HG03521 (cell line): ENCODE results near the gene PDE1C.
A peak's percentile ranks its signal among the peaks of the same experiment; 100 is the strongest.

Source experiments
- ATAC-seq: cut with Tn5 transposase; IDR thresholded peaks from one replicate; pipeline ENCODE4 v1.9.1; 2021; ENCODE audit warnings: mild to moderate bottlenecking, moderate library complexity; ENCODE audit not compliant: unreplicated experiment

The PDE1C gene

DNA sequence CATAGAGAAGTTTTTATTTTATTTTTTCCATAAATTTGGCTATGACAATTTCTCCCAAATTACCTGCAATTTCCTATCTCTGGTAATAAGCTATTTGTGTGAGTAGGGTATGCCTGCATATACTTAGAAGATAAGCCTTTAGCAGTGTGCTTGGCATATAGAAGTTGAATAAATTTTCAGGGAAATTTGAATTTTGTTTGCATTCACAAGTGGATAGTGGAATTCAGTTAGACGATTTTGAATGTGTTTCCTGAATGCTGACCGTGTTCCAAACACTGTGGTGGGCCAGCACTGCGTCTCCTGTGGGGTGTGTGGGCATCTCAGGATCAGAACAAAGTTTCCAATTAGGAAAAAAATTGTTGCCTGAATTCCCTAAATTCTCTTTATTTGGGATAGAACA lies 283.9 kb downstream of the PDE1C start:
- no peak for ATAC-seq

DNA sequence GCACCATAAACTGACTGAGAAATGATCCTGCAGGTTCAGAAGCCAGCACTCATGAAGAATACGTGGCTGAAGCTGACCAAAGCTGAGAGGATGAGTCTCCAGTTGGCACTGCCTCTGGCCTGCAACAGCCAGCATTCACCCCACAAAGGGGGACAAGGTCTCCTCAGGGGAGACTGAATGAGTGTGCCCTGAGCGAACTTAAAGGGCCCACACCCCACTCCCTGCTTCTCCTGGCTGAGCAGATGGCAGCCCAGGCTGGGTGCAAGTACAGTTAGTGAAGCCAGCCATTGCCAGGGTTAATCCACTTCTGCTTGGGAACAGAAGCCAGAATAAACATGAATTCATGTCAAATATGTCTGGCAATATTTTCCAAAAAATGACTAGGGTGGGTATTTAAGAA lies 285.1 kb downstream of the PDE1C start:
- no peak for ATAC-seq

DNA sequence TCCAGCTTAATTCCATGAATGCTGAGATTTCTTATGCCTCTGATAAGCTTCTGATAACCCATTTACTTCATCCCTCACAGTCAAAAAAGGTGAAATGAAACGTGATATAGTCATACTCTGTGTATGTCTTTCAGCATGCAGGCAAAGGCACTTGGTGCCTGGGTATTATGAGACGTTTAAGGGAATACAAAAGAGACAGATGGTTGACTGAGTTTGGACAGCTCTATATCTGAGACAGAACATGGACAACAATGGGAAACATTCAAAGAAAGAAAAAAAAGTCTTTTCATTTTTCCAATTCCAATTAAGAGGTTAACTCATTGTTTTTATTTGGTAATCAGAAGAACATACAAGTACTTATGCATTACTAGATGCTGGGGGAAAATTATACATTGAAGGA lies 287.0 kb downstream of the PDE1C start:
- ATAC-seq, result no peak

DNA sequence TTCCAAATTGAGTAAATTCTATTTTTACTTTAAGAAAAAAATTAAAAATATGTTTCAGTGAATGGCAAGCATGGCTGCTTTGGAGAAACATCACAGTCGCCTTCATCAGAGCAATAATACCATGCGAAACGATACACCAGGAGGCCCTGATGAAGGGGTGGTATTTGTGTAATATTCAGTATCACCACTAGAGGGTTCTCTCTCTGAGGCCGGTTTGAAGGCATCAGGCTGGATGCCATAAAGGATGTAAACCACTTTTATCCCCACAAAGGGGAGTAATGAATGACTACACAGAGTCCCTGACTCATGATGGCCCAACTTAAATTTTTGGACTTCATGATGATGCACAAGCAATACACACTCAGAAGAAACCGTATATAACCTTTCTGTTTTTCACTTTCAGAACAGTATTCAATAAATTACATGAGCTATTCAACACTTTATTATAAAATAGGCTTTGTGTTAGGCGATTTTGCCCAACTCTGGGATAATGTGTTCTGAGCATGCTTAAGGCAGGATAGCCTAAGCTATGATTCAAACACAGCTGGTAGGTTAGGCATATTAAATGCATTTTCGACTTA lies 287.7 kb downstream of the PDE1C start:
- ATAC-seq, result peak; percentile 73

DNA sequence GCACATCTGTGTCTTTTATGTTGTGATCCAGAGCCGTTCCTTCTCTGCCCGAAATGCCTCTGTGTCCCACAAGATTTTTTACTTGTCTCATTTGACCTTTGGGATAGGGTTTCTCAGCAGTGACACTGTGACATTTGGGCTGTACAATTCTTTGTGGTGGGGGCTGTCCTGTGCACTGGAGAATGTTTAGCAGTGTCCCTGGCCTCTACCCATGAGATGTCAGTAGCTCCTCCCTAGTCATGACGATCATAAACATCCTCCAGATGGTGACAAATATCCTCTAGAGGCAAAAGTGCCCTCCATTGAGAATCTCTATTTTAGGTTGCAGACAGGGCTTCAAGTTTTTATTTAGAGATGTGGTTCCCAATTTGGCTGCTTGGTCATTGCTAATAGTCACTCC lies 291.9 kb downstream of the PDE1C start:
- ATAC-seq, result no peak

DNA sequence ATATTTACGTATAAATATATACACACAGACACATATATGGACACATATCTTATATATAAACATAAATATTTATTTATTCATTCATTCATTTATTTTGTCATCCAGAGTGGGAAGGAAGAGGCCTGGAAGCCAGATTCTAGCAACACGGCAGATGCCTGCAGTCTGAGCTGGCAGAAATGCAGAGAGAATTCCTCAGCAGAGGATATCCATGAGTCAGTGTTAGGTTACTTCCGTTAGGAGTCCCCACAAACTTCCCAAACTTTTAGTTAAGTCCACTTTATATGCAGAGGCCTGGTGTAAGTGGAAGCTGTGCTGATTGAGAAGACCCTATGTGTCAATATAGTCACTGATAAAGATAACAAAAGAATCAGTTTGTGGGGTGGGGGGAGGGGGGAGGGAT lies 293.6 kb downstream of the PDE1C start:
- ATAC-seq, result no peak

DNA sequence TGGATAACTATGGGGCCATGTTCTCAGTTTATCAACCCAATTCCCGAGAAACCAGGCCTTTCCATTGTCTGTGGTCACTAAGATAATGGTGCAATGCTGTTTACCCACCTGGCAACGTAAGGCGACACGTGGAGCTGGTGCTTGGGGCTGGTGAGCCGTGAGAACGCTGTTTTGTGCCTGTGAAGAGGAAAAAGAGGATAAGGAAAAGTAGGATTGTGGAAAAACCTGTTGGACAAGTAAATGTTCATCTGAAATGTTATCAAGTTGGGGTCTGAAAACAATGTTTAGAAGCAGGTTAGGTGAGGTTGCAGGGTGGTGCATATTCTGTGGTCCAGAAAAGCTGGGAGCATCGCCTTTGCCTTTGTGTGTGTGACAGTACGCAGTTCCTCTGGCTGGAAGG lies 294.7 kb downstream of the PDE1C start:
- ATAC-seq, result no peak

DNA sequence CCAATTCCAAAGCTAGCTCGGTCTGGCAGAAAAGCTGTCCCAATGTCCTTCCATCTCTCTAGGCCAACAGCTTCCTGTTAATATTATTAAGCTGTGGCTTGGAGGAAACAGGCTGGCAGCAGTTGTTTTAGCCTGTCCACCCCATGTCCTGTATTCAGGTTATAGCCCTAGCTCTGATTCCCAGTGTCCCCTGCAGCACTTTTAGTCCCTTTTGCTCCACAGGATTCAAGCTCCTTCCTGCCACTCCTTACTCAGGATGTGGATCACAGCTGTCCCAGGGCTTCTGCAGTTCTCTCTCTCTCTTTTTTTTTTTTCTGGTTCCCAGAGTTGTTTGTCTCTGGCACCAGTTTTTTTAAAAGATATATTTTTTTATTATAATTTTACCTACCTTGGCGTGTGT lies 298.0 kb downstream of the PDE1C start:
- no peak for ATAC-seq

DNA sequence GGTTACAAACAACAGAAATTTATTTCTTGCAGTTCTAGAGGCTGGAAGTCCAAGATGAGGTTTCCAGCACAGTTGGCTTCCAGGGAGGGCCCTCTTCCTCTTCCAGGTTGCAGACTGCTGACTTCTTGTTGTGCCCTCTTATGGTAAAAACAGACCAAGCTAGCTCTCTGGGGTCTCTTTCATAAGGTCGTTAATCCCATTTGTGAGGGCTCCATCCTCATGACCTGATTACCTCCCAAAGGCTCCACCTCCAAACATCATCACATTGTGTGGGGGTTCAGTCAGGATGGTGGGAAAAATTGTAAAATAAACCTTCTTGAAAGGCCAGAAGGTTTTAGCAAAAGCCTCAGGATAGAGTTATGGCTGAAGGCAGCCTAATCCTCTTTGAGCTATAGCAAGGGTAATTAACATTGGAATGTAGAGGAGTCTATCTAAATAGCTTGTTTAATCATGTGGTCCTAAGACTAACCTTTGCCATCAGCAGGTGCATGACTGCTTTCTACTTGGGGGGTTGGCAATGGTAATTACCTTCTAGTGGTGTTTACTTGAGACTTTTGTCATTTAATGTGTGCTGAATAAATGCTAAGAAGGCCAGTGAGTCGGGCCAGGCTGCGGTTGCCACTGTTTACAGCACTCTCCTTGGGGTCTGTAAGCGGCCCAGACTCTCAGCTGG lies 302.4 kb downstream of the PDE1C start:
- ATAC-seq, result no peak

DNA sequence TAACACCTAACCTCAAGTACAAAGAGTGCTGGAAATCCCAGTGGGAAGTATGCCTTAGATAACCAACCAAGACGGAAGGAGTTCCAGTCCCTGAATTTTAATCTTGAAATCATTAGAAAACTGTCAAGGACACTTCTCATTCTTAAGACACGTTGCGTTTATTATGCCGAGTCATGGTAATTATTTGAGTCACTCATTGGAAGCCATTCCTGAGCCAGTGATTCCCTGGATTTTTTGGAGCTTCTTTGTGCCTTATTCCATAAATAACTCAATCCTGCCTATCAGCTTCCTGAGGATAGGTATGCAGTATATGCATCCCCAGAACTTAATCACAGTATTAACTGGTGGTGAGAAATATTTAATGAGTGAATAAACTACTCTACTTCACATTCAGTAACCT lies 305.7 kb downstream of the PDE1C start:
- no peak for ATAC-seq

DNA sequence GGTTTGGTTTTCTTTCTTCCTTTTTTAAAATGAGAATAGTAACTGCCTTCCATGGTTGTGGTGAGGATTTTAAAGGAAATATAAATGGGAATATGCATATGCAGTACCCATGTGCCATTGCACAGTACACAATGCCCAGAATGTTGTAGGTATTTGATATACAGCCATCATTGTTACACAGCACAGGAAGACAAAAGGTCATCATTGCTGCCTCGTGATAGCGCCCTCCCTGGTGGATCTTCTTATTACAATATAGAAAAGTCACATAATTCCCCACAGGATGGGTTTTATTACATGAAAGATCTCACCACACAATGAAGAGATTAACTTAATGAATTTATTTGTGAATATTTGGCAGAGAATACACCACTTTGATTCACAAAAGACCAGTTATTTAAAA lies 306.7 kb downstream of the PDE1C start:
- no peak for ATAC-seq

DNA sequence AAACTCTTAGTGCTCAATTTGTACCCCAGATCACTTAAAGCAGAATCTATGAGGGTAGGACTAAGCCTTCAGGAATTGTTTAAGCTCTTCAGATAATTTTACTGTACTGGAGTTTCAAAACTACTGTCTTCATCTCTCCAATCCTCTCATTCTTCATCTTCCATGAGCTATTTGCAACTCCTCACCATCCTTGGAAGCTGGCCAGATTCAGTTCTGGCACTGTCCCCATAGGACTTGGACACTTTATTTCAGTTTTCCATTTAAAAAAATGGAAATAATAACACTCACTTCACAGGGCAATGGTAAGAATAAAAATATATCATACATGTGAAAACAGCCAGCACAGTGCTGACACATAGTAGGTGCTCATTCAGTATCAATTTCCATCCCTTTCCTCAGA lies 308.6 kb downstream of the PDE1C start:
- ATAC-seq, result no peak

DNA sequence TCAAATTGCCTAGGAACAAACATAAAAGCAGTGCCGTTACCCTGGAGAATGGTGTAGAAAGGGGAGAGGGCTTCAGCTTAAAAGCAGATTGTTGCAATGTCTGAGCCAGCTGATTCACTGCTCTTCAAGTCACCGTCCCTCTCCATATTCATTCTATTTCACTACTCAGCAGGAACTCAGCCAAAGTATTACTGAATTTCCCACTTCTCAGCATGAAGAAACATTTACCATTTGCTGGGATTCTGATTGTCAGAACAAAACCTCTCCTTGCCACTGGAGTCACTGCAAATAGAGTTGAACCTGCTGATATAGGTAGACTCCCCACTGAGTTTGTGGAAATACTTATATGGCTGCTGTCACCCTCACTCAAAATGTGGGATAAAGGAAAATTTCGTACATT lies 311.5 kb downstream of the PDE1C start:
- no peak for ATAC-seq

DNA sequence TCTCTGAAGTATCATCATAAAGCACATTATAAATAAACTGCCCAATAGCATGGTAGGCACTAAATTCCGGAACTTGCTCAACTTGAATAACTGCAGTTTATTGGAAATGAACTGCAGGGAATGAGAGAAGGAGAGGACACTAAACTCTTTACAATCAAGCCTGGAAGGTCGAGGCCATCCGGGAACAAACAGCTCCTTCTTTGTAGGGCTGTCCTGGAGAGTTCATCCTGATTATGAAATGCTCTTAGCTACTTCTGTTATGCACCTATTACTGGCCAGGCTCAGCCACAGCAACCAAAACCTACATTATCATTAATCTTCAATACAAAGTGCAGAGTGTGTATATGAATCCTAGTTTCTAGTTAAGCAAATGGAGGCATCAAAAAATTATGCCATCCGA lies 318.5 kb downstream of the PDE1C start:
- no peak for ATAC-seq

DNA sequence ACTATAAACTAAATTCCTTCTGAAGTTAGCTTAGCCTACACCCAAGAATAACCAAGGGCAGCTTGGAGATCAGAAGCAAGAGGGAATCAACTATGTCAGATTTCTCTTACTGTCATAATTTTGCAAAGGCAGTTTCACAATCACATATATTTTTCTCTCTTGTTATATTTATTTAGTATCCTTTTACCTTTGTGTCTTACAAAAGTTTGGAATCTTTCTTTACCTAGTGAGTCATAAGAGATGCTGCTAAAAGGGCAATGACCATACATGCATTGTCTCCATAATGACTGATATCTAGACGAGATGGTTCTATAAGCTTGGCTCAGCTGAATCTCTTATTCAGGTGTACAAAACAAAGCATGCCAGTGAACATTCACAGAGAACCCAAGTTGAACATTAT lies 322.1 kb downstream of the PDE1C start:
- ATAC-seq, result no peak

DNA sequence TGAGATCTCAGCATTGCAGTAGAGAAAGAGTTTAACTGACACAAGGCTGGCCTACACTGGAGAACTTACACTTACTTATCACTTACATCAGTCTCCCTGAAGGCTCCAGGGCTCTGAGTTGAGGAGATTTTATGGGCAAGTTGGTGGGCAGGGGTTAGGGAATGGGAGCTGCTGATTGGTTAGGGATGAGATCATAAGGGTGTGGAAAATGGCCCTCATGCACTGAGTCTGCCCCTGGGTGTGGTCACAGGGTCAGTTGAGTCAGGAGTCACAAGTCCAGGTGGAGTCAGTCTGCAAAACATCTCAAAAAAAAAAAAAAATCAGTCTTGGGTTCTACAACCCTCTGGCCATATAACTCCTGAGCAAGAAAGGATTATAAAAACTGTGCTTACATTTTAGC lies 322.7 kb downstream of the PDE1C start:
- ATAC-seq, result no peak

DNA sequence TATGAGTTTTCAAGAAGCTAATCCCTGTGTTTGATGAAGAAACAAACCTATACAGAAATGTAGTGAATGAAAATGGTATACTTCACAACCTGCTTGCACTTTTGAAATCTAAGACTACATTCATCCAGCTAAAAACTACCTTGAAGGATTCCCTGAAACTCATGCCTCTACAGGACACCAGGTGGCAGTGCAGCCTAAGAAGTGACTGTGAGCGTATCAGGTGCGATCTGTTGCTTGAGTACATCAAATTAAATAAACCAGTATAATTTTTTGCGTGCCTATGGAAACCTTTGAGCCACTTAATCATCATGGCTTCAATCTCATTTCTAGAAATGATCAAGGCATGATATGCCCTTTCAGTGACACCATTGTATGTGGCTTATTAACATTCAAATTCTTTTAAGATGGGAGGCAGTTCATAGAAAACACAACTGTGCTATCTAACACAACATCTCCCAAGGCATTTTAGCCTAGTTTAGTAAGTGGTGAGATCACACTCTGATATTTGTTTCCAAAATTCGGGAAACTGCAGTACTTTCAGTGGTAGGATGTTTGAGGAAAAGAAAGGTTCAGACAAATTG lies 325.8 kb downstream of the PDE1C start:
- ATAC-seq, result peak; percentile 79

DNA sequence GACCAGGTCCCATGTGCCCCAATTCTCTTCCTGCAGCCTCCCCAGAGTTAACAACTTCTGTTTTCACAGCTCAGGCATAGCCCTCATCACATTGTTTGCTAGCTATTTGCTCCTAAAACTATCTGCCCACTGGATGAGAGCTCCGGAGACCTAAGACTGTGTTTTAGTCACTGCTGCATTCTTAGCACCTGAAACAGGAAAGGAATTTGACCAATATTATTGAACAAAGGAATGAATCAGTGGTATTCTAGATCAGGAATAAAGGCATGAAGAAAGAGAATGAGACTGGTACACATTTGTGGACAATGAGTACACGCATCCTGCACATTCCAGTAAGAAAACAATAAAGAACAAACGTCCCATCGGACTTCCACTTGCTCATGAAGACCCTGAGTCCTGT lies 328.4 kb downstream of the PDE1C start:
- no peak for ATAC-seq

DNA sequence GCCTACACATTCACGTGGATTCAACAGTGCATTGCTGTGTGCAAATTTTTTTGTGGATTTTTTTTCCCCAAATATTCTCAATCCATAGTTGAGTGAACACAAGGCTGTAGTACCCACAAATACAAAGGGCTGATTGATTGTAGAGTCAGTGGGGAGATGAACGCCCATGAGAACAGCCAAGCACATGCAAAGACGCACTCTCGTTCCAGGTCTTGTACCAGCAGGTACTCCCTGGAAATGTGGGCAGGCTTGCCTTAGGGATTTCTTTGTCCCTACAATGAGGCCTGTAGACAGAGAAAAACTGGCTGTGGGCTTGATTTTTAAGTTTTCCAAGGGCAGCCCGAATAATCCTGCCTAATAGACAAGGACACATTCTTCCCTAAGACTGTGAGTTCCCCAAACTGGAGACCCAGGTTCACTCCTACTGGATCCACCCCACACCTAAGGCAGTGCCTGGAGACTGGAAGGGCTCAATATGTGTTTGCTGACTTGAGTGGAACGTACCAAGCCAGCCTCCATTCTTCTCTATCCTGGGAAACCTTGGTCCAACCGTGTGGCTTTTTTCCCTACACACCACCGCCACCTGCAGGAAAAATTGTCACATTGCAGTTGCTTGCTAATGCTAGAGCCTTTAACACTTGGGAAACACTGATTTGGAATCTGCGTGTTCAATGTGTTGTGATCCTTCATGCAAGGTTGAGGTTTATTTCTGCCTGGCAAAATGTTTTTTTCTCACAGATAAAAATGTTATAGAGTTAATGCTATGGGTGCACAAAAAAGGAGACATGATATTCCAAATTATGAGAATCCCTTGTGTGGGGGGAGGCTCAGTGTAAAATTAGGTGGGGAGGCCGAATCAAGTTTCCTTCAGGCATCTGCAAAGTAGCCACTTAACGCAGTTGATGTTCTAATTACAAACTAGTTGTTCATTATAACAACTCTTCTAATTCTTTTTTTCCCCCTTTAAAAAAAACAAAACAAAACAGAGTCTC lies 333.9 kb downstream of the PDE1C start:
- ATAC-seq, result peak; percentile 40

DNA sequence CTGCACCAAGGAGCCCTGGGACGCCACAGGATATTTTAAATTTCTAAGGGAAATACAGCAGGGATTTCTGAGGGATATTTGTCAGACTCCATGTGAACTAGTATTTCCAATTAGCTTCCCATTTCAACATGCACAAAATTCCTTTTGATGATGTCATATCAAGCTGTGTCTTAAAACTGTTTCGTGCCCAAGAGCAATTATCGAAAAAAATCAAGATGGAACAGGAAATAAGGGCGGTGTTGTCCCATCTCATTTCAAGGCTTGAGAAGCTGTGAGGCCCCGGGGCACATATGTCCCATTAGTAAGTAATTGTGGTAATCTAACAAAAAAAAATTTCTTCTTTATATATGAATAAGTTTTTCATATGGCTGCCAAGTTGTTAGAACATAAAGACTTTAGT lies 335.8 kb downstream of the PDE1C start:
- ATAC-seq, result no peak

DNA sequence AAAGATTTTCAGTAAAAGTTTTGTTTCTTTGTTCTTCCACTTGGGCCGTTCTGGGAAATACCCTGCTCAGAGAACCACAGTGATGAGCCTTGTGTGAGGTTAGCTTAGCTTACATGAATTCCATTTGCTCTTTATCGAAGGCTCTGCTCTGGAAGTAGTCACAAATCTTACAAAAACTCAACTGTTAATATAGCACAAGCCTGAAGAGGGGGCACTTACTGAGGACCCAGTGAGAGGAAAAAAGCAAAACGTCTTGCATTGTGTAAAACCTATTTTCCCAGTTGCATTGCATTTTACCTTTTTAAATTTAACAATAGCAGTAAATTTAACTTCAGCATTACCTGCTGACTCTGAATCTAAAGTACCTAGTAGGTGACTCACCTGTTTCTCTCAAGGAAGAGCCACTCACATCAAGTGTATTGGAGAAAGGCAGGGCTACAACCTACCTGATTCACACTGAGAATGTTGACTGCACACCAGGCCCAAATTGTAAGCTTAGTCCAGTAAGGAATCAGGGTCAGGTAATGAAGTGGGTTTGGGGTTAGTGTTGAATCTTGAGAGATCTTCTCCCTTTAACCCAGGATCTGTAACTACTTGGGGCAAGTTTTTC lies 340.9 kb downstream of the PDE1C start:
- ATAC-seq, result no peak
